LNCAP (cell line): ENCODE data around the gene HIVEP3.

Experiments used
- CTCF ChIP-seq: fragments of 450-650 bp; IDR thresholded peaks from 2 replicates; pipeline ENCODE4 v1.5.1; 2017; ENCODE audit warnings: mild to moderate bottlenecking

Gene HIVEP3

GRCh38 chr1:41538741-41539417 is 379.8 kb downstream of the HIVEP3 start:
- TF ChIP-seq CTCF: no peak

GRCh38 chr1:41537788-41538351 is 380.9 kb downstream of the HIVEP3 start:
- TF ChIP-seq CTCF: no peak

GRCh38 chr1:41537251-41537650 is 381.5 kb downstream of the HIVEP3 start:
- TF ChIP-seq CTCF: no peak

- no peak for TF ChIP-seq CTCF
These were observed 382.3 kb downstream of the HIVEP3 start for GRCh38 chr1:41536361-41536802.

- no peak for TF ChIP-seq CTCF
These were observed 383.0 kb downstream of the HIVEP3 start for GRCh38 chr1:41535716-41536115.

- no peak for TF ChIP-seq CTCF
These were observed 383.4 kb downstream of the HIVEP3 start for GRCh38 chr1:41535276-41535675.

GRCh38 chr1:41534181-41535076 is 384.3 kb downstream of the HIVEP3 start:
- TF ChIP-seq CTCF: no peak
